ENCODE results near the gene USP24.
"Not testable (repeated sequence)": the region's sequence is repeated elsewhere in the genome, so short reads cannot be mapped to it uniquely, and the experiment has no call there.

The USP24 gene

DNA sequence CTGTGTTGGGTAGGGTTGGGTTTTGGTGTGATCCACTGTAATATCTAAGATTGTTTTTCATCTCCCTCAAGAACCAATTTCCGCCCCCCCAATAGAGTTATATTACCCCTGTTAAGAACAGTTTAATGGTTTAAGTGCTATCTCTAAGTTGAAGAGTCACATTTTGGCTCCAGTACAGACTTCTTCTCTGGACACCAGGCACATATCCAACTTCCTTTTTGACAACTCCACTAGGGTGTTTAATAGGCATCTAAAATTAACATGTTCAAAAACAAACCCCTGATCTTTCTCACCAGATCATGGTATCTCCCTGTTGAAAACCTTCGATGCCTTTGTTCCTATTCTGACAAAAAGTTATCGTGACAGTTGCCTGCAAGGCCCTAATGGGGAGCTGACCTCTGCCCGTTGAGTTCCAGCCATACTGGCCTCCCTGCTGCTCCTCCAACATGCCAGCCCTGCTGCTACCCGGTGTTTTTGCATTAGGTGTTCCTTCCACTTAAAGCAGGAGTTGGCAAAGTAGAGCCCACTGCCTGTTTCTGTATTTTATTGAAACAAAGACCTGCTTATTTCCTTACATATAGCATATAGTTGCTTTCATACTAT lies 18.6 kb downstream of the USP24 start:
- no peak for DNase-seq

DNA sequence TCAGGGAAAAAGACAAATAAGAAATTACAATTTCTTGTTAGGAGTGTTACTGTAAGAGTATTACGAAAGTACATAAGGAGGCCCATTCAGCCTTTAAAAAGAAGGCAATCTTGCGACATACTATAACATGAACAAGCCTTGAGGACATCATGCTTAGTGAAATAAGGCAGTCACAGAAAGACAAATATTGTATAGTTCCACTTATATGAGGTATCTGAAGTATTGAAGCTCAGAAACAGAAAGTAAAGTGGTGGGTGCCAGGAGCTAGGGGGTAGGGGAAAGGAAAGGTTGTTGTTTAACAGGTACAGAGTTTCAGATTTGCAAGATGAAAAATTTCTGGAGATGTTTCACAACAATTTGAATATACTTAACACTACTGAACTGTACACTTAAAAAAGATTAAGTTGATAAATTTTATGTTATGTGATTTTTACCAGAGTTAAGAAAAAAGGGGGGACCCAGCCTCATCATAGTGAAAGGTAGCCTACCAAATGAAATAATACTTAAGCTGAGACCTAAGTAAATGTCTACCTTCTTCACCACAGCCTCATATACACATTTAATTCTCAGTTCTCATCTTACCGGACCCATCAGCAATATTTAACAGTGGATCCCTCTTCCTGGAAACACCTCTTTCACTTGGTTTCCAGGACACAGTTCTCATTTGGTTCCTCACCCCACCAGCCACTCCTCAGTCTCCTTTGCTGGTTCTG lies 19.5 kb downstream of the USP24 start:
- DNase-seq = no peak

DNA sequence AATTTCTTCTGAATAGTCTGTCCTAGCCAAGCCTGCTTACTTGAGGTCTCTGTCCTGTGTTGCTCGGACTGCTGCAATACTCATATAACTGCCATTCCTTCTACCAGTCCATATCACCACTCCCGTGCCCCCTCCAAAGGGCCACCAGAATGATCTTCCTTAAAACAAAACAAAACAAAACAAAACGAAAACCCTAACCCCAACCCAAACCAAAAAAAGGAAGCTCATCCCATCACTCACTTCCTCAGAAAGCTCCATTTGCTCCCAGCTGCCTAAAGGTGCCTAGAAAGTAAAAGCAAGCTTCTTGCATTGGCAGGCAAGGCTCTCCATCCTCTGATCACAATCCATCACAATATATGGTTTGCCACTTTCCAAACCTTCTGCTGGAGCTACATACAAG lies 20.3 kb downstream of the USP24 start:
- DNase-seq = no peak

DNA sequence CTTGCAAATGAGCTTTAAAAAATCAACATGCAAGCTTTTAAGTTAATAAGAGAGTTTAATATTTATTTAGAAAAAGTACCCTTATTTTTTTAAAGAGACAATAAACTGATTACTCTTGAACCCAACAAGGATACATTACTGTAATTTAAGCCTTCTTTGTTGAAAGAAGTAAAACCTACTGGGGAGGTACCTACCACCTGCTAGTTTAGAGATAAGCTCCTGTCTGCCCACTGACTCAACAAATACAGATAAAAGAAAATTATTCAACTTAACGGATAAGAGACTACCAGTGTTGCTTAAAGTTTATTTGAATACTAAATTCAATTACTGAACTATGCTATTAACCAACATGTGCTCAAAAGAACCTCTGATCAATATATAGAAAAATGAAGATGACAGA lies 23.1 kb downstream of the USP24 start:
- no peak for DNase-seq

DNA sequence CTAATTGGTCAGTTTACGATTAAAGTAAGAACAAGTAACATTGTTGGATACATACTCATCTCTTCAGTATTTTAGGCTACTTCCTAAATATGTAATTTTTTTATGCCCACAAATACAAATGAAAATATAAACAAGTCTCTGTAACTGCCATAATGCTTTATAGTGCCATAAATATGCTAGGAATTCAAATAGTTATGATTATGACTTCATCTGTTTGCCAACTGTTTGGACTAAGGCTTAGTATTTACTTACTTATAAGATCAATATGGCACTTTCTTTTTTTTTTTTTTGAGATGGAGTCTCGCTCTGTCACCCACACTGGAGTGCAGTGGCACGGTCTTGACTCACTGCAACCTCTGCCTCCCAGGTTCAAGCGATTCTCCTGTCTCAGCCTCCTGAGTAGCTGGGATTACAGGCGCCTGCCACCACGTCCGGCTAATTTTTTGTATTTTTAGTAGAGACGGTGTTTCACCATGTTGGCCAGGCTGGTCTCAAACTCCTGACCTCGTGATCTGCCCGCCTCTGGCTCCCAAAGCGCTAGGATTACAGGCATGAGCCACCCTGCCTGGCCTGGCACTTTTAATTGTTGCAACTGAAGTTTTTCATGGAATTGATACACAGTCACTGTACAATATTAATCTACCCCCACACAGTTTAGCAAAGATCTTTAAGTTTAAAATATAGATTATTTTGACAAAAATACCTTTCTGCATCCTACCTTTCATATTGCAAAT lies 23.8 kb downstream of the USP24 start:
- DNase-seq = not testable (repeated sequence)

DNA sequence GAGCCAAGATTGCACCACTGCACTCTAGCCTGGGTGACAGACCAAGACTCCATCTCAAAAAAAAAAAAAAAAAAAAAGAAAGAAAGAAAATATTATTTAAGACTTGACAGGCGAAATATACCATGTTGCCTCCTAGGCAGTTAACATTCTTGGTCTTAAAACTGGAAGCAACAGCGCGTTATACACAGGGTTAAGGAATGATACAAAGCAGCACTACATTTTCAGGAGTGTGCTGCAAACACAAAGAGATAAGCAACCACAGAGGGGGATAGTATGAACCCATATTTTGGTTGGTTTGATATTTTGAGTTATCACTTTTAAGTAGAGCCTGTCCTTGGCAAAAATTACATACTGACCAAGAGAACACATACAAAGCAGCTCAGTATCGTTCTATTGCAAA lies 25.1 kb downstream of the USP24 start:
- DNase-seq = no peak

DNA sequence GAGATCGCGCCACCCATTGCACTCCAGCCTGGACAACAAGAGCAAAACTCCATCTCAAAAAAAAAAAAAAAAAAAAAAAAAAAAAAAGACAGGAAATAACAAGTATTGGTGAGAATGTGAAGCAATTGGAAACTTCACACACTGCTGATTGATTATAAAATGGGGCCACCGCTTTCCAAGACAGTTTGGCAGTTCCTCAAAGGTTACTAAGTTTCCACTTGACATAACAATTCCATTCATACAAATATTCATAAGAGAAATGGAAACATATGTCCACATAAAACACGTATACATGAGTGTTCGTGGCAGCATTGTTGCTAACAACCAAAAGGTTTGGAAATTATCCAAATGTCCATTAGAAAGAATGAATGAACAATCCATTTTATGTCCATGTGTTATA lies 26.3 kb downstream of the USP24 start:
- no peak for DNase-seq

DNA sequence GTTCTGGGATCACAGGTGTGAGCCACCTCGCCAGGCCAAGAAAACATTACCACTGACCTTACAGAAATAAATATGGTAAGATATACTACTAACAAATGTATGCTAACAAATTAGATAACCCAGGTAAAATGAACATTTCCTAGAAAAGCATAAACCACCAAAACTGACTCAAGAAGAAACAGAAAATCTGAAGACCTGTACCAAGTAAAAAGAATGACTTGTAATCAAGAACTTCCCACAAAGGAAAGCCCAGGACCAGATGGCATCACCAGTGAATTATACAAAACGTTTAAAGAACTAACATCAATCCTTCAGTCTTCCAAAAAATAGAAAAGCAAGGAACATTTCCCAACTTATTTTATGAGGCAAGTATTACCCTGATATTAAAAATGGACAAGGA lies 29.3 kb downstream of the USP24 start:
- no peak for DNase-seq

DNA sequence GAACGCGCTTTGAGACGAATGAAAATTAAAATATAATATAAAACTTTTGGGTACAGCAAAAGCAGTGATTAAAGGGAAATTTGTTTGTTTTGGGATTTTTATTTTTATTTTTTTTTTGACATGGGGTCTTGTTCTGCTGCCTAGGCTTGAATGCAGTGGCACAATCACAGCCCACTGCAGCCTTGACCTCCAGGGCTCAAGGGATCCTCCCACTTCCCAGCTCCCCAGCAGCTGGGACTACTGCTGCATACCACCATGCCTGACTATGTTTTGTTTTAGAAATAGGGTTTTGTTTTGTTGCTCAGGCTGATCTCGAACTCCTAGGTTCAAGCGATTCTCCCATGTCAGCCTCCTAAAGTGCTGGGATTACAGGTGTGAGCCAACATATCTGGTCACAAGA lies 30.3 kb downstream of the USP24 start:
- no peak for DNase-seq

DNA sequence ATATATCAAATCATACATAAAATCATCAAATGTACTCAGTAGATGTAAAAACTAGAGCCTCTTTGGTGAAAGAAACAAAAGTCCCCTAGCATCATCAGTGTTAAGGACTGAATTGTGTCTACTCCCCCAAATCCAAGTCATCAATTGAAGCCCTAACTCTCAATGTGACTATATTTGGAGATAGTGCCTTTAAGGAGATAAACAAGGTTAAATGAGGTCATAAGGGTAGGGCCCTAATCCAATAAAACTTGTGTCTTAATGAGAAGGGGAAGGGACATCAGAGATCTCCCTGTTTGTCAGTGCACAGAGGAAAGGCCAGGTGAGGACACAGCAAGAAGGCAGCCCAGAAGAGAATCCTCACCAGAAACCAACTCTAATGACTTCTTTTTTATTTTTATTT lies 33.5 kb downstream of the USP24 start:
- no peak for DNase-seq

DNA sequence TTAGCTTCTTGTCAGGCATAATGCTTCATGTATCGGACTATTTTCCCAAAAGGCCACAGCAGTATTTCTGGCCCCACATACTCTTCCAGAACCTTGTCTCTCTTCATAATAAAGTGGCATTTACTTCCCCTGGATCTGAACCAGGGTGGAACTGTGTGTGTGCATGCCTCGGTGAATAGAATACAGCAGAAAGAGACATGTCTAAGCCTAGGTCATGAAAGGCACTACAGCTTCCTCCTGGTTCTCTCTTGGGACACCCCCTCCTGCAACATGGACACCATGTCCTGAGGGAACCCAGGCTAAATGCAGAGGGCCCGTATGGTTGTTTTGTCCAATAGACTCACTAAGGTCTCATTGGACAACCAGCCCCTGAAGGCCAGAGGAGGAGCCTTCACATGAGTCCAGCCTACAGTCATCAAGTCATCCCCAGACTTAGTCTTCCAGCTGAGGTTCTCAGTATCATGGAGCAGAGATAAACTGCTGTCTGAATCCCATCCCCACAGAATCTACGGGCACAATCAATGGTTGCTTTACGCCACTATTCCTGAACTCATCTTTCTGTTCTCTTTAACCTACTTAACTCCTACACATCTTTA lies 35.0 kb downstream of the USP24 start:
- no peak for DNase-seq

DNA sequence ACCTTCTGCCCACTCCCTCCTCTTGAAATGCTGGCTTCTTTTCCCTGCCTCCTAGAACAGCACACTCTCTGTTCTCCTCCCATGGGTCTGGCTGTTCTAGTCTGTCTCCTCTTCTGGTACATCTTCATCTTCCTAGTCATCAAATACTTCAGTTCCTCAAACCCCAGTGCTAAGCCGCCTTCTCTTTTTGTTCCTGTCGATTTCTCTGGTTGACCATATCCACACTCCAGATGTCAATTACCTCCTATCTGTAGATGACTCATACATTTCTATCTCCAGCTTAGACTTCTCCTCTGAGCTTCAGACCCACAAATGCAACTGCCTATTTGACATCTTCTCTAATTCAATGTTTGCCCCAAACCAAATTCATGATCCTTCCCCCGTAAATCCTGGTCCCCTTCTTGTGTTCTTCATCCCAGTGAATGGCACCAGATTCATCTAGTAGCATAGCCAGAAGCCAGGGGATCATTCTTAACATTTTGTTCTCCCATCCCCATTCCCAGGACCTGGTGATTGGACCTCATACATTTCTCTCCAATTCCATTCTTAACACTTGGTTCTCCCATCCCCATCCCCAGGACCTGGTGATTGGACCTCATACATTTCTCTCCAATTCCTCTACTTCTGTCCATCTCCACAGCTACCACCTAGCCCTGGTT lies 35.9 kb downstream of the USP24 start:
- DNase-seq = no peak

DNA sequence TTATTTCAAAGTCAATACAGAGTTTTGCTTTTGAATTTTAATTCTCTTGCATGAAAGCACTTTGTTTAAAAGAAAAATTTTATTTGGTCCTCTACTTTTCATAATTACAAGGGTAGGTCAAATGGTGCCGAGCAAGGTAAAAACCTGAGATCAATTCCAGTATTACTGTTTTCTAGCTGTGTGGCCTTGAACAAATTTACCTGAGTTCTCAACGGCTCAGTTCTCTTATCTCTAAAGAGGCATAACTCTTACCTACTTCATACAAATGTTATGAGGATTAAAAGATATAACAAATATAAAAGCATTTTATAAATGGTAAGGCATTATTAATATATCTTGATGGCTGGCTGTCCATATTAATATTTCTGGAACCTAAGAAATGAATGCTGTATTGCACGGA lies 42.5 kb downstream of the USP24 start:
- DNase-seq = no peak

DNA sequence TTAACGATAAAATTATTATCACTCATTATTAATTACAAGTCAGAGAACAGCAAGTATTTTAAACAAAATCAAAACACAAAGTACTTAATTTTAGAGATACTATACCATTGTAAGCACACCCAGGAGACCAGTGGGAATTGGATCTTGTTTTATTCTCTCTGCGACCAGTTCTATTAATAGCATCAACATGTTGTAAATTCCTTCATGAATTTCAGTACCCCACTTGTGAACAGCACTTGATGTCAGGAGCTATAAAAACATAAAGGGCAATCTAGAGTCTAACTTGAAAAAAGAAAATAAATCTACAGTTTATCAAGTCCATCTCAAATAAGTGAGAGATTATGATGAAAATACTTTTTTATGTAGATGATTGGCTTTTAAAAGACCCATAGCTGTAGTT lies 42.9 kb downstream of the USP24 start:
- no peak for DNase-seq

DNA sequence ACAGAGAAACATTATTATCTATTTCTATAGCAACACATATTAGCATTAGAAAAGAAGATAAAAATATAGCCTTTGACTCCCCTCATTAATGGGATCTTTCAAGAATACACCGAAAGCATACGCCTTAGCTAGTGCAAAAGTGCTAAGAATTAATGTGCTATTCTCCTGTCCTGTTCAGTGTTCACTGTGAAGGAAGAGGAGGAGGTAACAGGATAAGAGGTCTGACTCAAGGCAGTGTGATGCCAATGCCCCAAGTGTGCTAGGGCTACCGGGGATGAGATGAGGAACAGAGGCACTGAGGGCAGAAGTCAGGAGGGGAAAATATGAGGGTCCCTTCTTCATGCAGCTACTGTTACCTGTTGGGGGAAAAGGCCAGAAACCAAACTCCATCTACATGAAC lies 43.5 kb downstream of the USP24 start:
- DNase-seq = no peak

DNA sequence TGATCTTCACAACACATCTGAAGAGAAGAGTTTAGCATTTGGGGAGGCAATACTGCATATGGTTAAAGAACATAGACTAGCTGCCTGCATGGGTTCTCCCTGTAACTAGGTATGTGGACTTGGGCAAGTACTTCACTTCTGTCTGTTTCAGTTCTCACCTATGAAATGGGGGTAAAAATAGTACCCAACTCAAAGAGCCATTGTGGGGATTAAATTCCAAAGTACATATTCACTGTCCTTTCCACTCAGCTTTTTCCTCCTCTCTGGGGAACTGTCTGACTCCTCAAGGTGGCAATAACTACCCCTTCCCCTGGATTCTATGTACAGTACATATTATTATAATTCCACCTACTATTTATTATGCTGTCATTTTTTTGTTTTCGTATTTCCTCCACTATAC lies 44.7 kb downstream of the USP24 start:
- no peak for DNase-seq

DNA sequence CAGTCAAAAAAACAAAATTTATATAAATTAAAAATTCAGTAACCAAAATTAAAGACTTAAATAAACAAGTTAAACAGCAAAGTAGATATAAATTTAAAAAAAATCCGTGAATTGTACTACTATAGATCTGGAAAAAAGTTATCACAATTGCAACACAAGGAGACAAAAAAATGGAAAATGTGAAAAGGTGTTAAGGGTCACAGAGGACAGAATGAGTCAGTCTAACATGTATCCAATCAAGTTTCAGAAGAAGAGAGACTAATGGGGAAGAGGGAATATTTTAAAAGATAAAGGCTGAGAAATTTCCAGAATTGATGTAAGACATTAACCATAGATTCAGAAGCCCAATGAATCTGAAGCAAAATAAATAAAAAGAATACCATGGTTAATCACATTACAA lies 46.0 kb downstream of the USP24 start:
- no peak for DNase-seq

DNA sequence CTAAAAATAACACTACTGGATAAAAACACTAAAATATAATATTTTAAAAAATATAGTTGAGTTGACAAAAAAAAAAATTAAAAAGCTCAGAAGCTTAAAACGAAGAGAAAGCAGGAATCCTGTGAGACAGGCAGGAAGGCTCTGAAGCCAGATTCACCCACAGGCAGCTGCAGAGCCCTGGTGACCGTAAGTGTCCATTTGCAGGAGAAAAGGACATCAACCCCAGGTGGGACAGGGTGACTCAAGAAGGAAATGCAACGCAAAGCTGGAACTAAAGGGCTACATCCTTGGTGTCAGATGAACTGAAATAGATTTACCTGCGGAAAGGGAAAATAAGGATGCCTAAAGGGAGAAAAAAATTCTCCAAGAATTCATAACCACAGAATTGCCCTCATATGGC lies 46.8 kb downstream of the USP24 start:
- no peak for DNase-seq

DNA sequence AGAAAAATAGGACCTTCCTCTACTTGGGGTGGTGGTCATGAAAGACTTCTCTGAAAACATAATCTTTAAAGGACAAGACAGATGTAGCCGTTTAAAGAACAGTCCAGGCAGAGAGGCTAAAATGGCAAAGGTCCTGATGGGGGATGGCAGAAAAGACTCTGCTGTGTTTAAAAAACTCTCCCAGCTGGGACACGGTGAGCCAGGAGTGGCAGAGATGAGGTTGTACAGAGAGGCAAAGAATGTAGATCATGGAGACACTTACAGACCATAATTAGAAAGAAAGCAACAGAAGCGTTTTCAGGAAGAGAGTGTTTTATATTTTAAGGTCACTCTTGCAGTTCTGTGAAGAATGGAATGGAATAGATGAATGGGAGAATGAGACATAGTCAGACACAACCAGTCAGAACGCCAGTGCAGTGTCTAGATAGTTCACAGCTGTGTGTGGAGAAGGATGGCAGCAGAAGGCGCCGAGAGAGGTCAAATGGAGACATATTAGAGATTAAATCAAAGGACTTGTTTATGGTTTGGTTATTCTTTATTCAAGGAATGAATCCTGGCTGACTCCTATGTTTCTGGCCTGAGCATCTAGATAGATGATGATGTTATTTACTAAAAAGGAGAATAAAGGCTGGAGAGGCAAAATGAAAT lies 47.8 kb downstream of the USP24 start:
- no peak for DNase-seq

DNA sequence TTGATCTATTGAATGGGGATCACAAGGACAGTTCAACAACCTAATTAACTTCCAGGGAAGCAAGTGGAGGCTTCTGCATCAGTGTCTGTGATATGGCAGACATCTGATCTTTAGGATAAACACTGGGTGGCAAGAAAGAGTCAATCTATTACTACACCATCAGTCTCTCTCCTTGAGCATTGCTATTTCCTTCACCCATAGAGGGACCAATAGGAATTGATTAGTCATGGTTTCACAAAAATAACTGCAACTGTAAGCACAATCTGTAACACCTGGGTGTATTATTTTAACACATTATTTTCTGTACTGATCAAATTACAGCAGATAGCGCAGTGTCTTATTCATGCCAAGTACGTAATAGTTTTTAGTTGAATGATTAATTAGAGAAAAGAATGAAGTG lies 50.3 kb downstream of the USP24 start:
- DNase-seq = no peak

DNA sequence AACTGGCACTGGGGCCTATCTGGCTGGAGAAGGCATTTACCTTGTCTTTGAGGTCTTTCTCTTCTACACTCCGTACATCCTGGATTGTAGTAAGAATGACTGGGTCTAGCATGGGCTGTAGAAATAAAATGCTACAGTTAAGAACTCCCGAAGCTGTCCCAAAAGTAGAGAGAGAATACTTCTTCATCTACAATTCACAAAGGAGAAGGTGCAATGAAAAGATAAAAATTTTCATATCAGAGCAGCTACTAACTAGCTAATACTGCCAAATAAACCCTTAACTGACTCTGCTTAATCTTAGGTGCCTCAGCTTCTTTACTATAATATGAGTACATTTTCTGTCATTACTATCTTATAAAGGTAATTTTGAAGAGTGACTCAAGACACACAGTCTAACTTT lies 55.6 kb downstream of the USP24 start:
- DNase-seq = no peak

DNA sequence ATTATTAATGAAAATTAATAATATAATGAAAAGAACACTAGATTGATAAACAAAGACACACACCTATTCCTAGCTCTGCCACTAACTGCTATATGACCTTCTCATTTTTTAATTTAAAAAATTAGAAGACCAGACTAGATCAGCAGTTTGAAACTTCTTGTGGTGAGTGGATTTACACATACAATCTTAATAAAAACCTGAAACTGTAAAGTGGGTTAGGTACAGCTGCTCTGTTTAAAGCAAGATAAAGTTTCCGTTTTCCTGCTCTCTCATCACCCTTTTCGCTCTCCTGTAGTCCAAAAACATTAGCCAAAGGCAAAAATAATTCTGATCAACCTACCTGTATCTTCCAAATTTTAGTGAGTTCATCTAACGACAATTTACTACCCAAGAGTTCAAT lies 58.6 kb downstream of the USP24 start:
- no peak for DNase-seq

DNA sequence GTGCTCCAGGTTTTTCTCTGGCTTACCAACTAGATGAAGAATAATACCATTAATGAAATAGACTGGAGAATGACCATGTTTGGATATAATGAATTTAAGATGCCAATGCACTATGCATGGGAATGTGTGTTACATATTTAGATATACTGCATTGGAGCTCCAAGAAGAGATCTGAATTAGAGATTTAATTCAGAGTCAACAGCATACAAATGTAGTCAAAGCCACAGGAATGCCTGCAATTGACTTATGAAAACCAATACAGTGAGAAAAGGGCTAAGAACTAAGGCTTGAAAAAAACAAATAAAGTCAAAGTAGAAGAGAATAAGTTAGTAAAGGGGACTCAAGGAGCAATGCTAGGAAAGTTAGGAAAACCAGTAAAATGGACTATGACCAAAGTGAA lies 59.1 kb downstream of the USP24 start:
- DNase-seq = no peak

Data from activated CD4-positive, alpha-beta T cell treated with anti-CD3 and anti-CD28 coated beads, Interleukin-2, amount 50 U/mL, for 4 hours (primary cell).